IMR-90 (cell line): Measurements from ENCODE around the gene CSRP1. TPM values are rescaled to one million over a fixed set of nuclear protein-coding genes. Genes with fewer than 3 reads are reported as not detected.
A peak's percentile ranks its signal among the peaks of the same experiment; 100 is the strongest.

Source experiments
- ATAC-seq: fragments of 200-7000 bp; cut with Tn5 transposase; 2 replicates; pipeline ENCODE4 v1.9.1; 2020; ENCODE audit warnings: low read depth, mild to moderate bottlenecking, moderate library complexity
- BruUV-seq: library from RNA; stranded (reverse); fragments of 400-500 nt; replicated peaks from 2 replicates; lab custom pipeline; 2021; lab: Mats Ljungman, UMichigan
- CTCF ChIA-PET: fragments of 300-600 bp; formaldehyde crosslinking; extraction: SDS; loops from one replicate; lab custom pipeline; 2021; ENCODE audit warnings: antibody characterized with exemption; lab: Yijun Ruan, JAX
- POLR2A ChIA-PET: fragments of 300-600 bp; sonication (Branson Sonifier 250); formaldehyde crosslinking; loops from one replicate; lab custom pipeline; 2022; ENCODE audit warnings: antibody characterized with exemption; ENCODE audit not compliant: unreplicated experiment; lab: Charles Lee
- DNase-seq: peaks from one replicate; pipeline ENCODE4 v3.0.0; 2013
- H2AFZ ChIP-seq: replicated peaks from 2 replicates; pipeline ENCODE3; 2013; ENCODE audit warnings: low read length, mild to moderate bottlenecking; ENCODE audit not compliant: poor library complexity
- H2AK5ac ChIP-seq: 2 replicates; pipeline ENCODE4 v1.6.1; 2013; ENCODE audit warnings: low read depth, low read length, inconsistent platforms
- H2AK9ac ChIP-seq: replicated peaks from 2 replicates; pipeline ENCODE3; 2013; ENCODE audit warnings: mild to moderate bottlenecking, low read depth, low read length, moderate library complexity; ENCODE audit not compliant: poor library complexity
- H2BK120ac ChIP-seq: 2 replicates; pipeline ENCODE4 v1.6.1; 2013; ENCODE audit warnings: low read depth, low read length, inconsistent platforms
- H2BK15ac ChIP-seq: 3 replicates; pipeline ENCODE4 v1.6.1; 2013; ENCODE audit warnings: low read depth, low read length, inconsistent platforms
- H2BK20ac ChIP-seq: 2 replicates; pipeline ENCODE4 v1.6.1; 2013; ENCODE audit warnings: low read depth, mild to moderate bottlenecking, inconsistent platforms, low read length, moderate library complexity
- H2BK5ac ChIP-seq: 2 replicates; pipeline ENCODE4 v1.6.1; 2013; ENCODE audit warnings: mild to moderate bottlenecking, low read depth, low read length, inconsistent platforms; ENCODE audit not compliant: poor library complexity, severe bottlenecking
- H3K14ac ChIP-seq: replicated peaks from 2 replicates; pipeline ENCODE4 v1.6.1; 2013; ENCODE audit warnings: low read depth, low read length, inconsistent platforms
- H3K18ac ChIP-seq: 2 replicates; pipeline ENCODE4 v1.6.1; 2013; ENCODE audit warnings: low read depth, low read length, control low read depth
- H3K23ac ChIP-seq: 2 replicates; pipeline ENCODE4 v1.6.1; 2013; ENCODE audit warnings: low read depth, low read length, inconsistent platforms
- H3K27ac ChIP-seq: 2 replicates; pipeline ENCODE4 v1.5.1; 2013; ENCODE audit warnings: mild to moderate bottlenecking, control low read depth, low read length; ENCODE audit not compliant: insufficient read depth
- H3K27me3 ChIP-seq: 2 replicates; pipeline ENCODE4 v1.6.1; 2013; ENCODE audit warnings: low read length; ENCODE audit not compliant: control insufficient read depth, insufficient read depth
- H3K36me3 ChIP-seq: 2 replicates; pipeline ENCODE4 v1.6.1; 2013; ENCODE audit warnings: low read length, mixed read lengths; ENCODE audit not compliant: control insufficient read depth, insufficient read depth
- H3K4ac ChIP-seq: 2 replicates; pipeline ENCODE4 v1.6.1; 2013; ENCODE audit warnings: low read depth, low read length, inconsistent platforms
- H3K4me1 ChIP-seq: 2 replicates; pipeline ENCODE4 v1.6.1; 2013; ENCODE audit warnings: low read length, mixed read lengths; ENCODE audit not compliant: control insufficient read depth, insufficient read depth
- H3K4me2 ChIP-seq: 2 replicates; pipeline ENCODE4 v1.6.1; 2013; ENCODE audit warnings: low read depth, mild to moderate bottlenecking, control low read depth, low read length, moderate library complexity
- H3K4me3 ChIP-seq: 2 replicates; pipeline ENCODE4 v1.5.1; 2013; ENCODE audit warnings: low read depth, mild to moderate bottlenecking, control low read depth, low read length, moderate library complexity; ENCODE audit not compliant: insufficient read depth
- H3K56ac ChIP-seq: 2 replicates; pipeline ENCODE4 v1.6.1; 2013; ENCODE audit warnings: low read length, inconsistent platforms; ENCODE audit not compliant: insufficient read depth; ENCODE audit errors: extremely low read depth
- H3K79me1 ChIP-seq, 2 experiments: 2 replicates each; pipeline ENCODE4 v1.6.1; 2013; ENCODE audit warnings: low read length in 2 of 2, inconsistent platforms in 1 of 2, low read depth in 1 of 2
- H3K9ac ChIP-seq: 2 replicates; pipeline ENCODE4 v1.6.1; 2013; ENCODE audit warnings: low read depth, low read length, control low read depth
- H3K9me1 ChIP-seq: 2 replicates; pipeline ENCODE4 v1.6.1; 2013; ENCODE audit warnings: low read length, inconsistent platforms; ENCODE audit not compliant: insufficient read depth
- H3K9me3 ChIP-seq: 2 replicates; pipeline ENCODE4 v1.6.1; 2013; ENCODE audit warnings: low read length; ENCODE audit not compliant: control insufficient read depth, insufficient read depth
- H4K20me1 ChIP-seq: 2 replicates; pipeline ENCODE4 v1.6.1; 2013; ENCODE audit warnings: low read length, inconsistent platforms; ENCODE audit not compliant: insufficient read depth
- H4K5ac ChIP-seq: 2 replicates; pipeline ENCODE4 v1.6.1; 2013; ENCODE audit warnings: mild to moderate bottlenecking, low read depth, low read length, control low read depth
- H4K8ac ChIP-seq, 2 experiments: 2 replicates each; pipeline ENCODE4 v1.6.1; 2013; ENCODE audit warnings: low read depth in 2 of 2, low read length in 2 of 2, control low read depth in 1 of 2, inconsistent platforms in 1 of 2
- H4K91ac ChIP-seq: 2 replicates; pipeline ENCODE4 v1.6.1; 2013; ENCODE audit warnings: low read depth, low read length, inconsistent platforms; ENCODE audit not compliant: insufficient read depth
- SMC3 ChIP-seq: fragments of 150-350 bp; IDR thresholded peaks from 2 replicates; pipeline ENCODE4 v1.6.1; 2016; ENCODE audit warnings: low read depth, mild to moderate bottlenecking, antibody characterized with exemption, low read length, moderate library complexity
- WGBS, 2 experiments: methylation state at CpG; one replicate each; pipeline versions ENCODE4 v1.1.5 to v1.1.7; 2013; ENCODE audit warnings: missing lambda C conversion rate in 2 of 2; ENCODE audit not compliant: insufficient read length in 1 of 2; ENCODE audit errors: extremely low coverage in 2 of 2; 5-methylcytosine and 5-hydroxymethylcytosine counted together
- dilution Hi-C: fragments of 300-500 bp; cut with HindIII; formaldehyde crosslinking; loops from one replicate; pipeline ENCODE4 v1.14.3; 2018; ENCODE audit warnings: low sequenced_read_pairs; ENCODE audit not compliant: unreplicated experiment
- in situ Hi-C: fragments of 300-500 bp; cut with MboI; formaldehyde crosslinking; loops from 3 replicates; pipeline ENCODE4 v1.14.3; 2019; ENCODE audit warnings: low sequenced_read_pairs, inconsistent platforms, mixed read lengths
- intact Hi-C: fragments of 100-400 bp; cut with micrococcal nuclease; formaldehyde crosslinking; loops from 2 replicates; pipeline ENCODE4 v1.10.0; 2022
- polyA plus RNA-seq, 3 experiments: library from polyadenylated mRNA; depleted of rRNA; stranded (reverse); fragments of >200 nt; gene quantifications; 2 replicates each; pipeline ENCODE4 v1.2.3, GENCODE V29; 2012; ENCODE audit warnings: low replicate concordance in 1 of 3
- total RNA-seq: library from RNA; depleted of rRNA; stranded (reverse); fragments of >200 nt; gene quantifications from 2 replicates; pipeline ENCODE4 v1.2.3, GENCODE V29; 2012

The CSRP1 gene
- total and polyA plus RNA-seq, 2 of the 4 experiments (the other 2 are of a cell fraction): 1,037 to 1,498 TPM

GRCh38 chr1:201531551-201532425 lies 24.9 kb upstream of the CSRP1 start:
- H3K56ac ChIP-seq: no peak overlapping the region
- H3K36me3 ChIP-seq: no peaks in the 10 kb centered on the region
- in situ Hi-C loops: loop anchor here (25.0 kb wide), 2 partner anchors 431 to 606 kb away; partner anchors contain the start of genes ARL8A and TIMM17A
- WGBS, 2 experiments: 40% methylated on average over 2 of the region's 9 CpGs; no CpG with 5 or more reads in 1 of the 2 experiments
- H4K8ac ChIP-seq: no peak overlapping the region; a peak in 1 of 4 replicates
- BruUV-seq: no TSS peak
- no peak overlapping the region for H3K4me2 ChIP-seq
- intact Hi-C loops: loop anchor here (1.0 to 10.0 kb wide), 2 partner anchors 173 to 443 kb away; no protein-coding TSS in a partner anchor
- no peak overlapping the region for H3K18ac ChIP-seq
- DNase-seq (no peak), ATAC-seq (no peak)
- dilution Hi-C loops: no loop called here
- H3K9ac ChIP-seq: no peak overlapping the region
- peak overlapping the region; percentile 54; the same call in 1 of the 2 replicates for H3K14ac ChIP-seq
- ChIA-PET POLR2A (no interaction called here), CTCF (interaction anchor here (1.5 kb wide), 1 partner anchor 186 kb away, joined by 3 read pairs; no protein-coding TSS in a partner anchor)
- no peak overlapping the region for H3K4me3 ChIP-seq
- H3K4me1 ChIP-seq: peaks cover 18% of the 10 kb centered on the region
- H3K23ac ChIP-seq: no peak overlapping the region
- peak overlapping the region; percentile 32; the same call in 2 of the 3 replicates for H2BK15ac ChIP-seq
- peaks cover 14% of the 10 kb centered on the region for H3K9me1 ChIP-seq
- H3K4ac ChIP-seq: peak overlapping the region; percentile 47
- no peaks in the 10 kb centered on the region for H3K27me3 ChIP-seq
- H2AK9ac ChIP-seq: peak overlapping the region; percentile 68
- no peaks in the 10 kb centered on the region for H4K20me1 ChIP-seq
- no peak overlapping the region for H3K27ac ChIP-seq
- no peak overlapping the region for H4K5ac ChIP-seq
- H2AK5ac ChIP-seq: peak overlapping the region; percentile 48; the same call in 1 of the 2 replicates
- H2BK5ac ChIP-seq: no peak overlapping the region
- peak overlapping the region; percentile 35 for H2BK120ac ChIP-seq
- peak overlapping the region; percentile 27 for H2AFZ ChIP-seq
- peak overlapping the region; percentile 14; the same call in 1 of the 2 replicates for H4K91ac ChIP-seq
- TF ChIP-seq SMC3: no peak
- H2BK20ac ChIP-seq: peak overlapping the region; percentile 62
- H3K79me1 ChIP-seq: peaks cover 2 to 20% of the 10 kb centered on the region in 2 experiments; a peak in 2 of 4 replicates
- no peaks in the 10 kb centered on the region for H3K9me3 ChIP-seq
